Adrenal gland (tissue), 12 donors: ENCODE measurements around the gene SIGLEC9. TPM values are rescaled to one million over a fixed set of nuclear protein-coding genes. Genes with fewer than 3 reads are reported as not detected.

ENCODE experiments used
- DNase-seq, 7 donors: peaks; one replicate each; pipeline ENCODE4 v3.0.0-alpha.2; 2019 to 2020
- H3K27ac ChIP-seq, 5 donors: fragments of 200-600 bp; sonication (generic) in 4 of 5; 1 replicate in 3 of 5; 2 replicates in 2 of 5; pipeline versions ENCODE4 v1.5.1 to v1.8.0; 2016 to 2020; ENCODE audit warnings: mild to moderate bottlenecking in 1 of 5
- H3K27me3 ChIP-seq: fragments of 200-600 bp; 2 replicates; pipeline ENCODE4 v1.8.0; 2021
- H3K36me3 ChIP-seq, 2 donors: fragments of 200-600 bp; replicated peaks in 1 of 2; 1 replicate in 1 of 2; 2 replicates in 1 of 2; pipeline versions ENCODE4 v1.5.1 to v1.8.0; 2018 to 2022
- H3K4me1 ChIP-seq, 2 donors: fragments of 200-600 bp; replicated peaks in 1 of 2; 1 replicate in 1 of 2; 2 replicates in 1 of 2; pipeline versions ENCODE4 v1.5.1 to v1.8.0; 2018 to 2021
- H3K4me3 ChIP-seq, 4 donors: fragments of 200-600 bp; sonication (generic) in 3 of 4; one replicate each; pipeline ENCODE4 v1.5.1; 2016 to 2018
- H3K9me3 ChIP-seq, 3 donors: fragments of 200-600 bp; sonication (generic) in 1 of 3; replicated peaks in 1 of 3; 1 replicate in 2 of 3; 2 replicates in 1 of 3; pipeline versions ENCODE4 v1.5.1 to v1.8.0; 2016 to 2021
- CTCF ChIP-seq, 6 experiments: fragments of 450-650 bp in 4 of 6; fragments of 200-600 bp in 2 of 6; sonication (generic) in 1 of 6; IDR thresholded peaks; 1 replicate in 5 of 6; 2 replicates in 1 of 6; pipeline versions ENCODE4 v1.5.1 to v1.8.0; 2016 to 2021; ENCODE audit warnings: antibody characterized with exemption in 6 of 6, mild to moderate bottlenecking in 2 of 6, moderate library complexity in 1 of 6
- POLR2A ChIP-seq, 2 donors: fragments of 450-650 bp; IDR thresholded peaks; one replicate each; pipeline ENCODE4 v1.6.1; 2017; ENCODE audit warnings: antibody characterized with exemption in 2 of 2, mild to moderate bottlenecking in 2 of 2, moderate library complexity in 1 of 2
- WGBS, 4 donors: extraction: QIAGEN DNeasy Blood & Tissue Kit in 2 of 4; methylation state at CpG; one replicate each; pipeline versions ENCODE4 v1.1.5 to v1.1.7; 2013 to 2017; 5-methylcytosine and 5-hydroxymethylcytosine counted together
- intact Hi-C, 2 donors: fragments of 100-400 bp; cut with DNase I; formaldehyde crosslinking; loops; one replicate each; pipeline versions ENCODE4 v1.14.1 to v1.15.0; 2022 to 2023
- polyA plus RNA-seq, 3 donors: library from polyadenylated mRNA; stranded (reverse); fragments of 200-250 nt in 2 of 3; fragments of 350-450 nt in 1 of 3; fragmentation: Illumina TruSeq in 1 of 3; extraction: RNeasy Lipid Tissue Mini Kit (QIAGEN cat#74804) in 1 of 3; gene quantifications; one replicate each; pipeline ENCODE4 v1.2.3, GENCODE V29; 2013 to 2014
- total RNA-seq, 9 donors: library from RNA; depleted of rRNA in 4 of 9; stranded (reverse); fragments of >200 nt in 4 of 9; fragments of 120-200 nt in 1 of 9; fragmentation: NEBNext Ultra II Directional in 1 of 9; extraction: Animal tissue kit (Norgen Biotek cat#: 25700) in 1 of 9; gene quantifications; one replicate each; pipeline versions ENCODE4 v1.1.0 to v1.2.4, GENCODE V29; 2013 to 2023
- donor health status: healthy with polysubstance abuse.
- donor health status: Bipolar disorder and iron deficiency.
- donor health status: DM: yes; HTN: yes; CAD: no.
- donor health status: DM: no; HTN: no; CAD: no.
- donor health status: DM: no; HTN: no; CAD: no.
- donor health status: DM: yes; HTN: yes; CAD: no.

Gene SIGLEC9
- total and polyA plus RNA-seq, 12 donors: 1.5 to 29.7 (median 9.9) TPM

- H3K4me1 ChIP-seq: no peaks in the 10 kb centered on the region
- H3K27ac ChIP-seq: peak overlapping the region in 4 of 5 donors; percentile 58 to 91 (median 63)
- TF ChIP-seq POLR2A (IDR thresholded peaks at IDR 0.05): no peak
- no peak for TF ChIP-seq CTCF (IDR thresholded peaks at IDR 0.05)
- peak in 3 of 7 donors; percentile 48 to 75 (median 51) for DNase-seq
- no peaks in the 10 kb centered on the region for H3K36me3 ChIP-seq
- intact Hi-C loops: no loop called here
- no peaks in the 10 kb centered on the region for H3K27me3 ChIP-seq
- H3K9me3 ChIP-seq: no peaks in the 10 kb centered on the region
- WGBS, 4 donors: 60 to 74% (median 65%) methylated on average over 6 of the region's 6 CpGs
- no peak overlapping the region for H3K4me3 ChIP-seq
These were observed 1.3 kb upstream of the SIGLEC9 start for GRCh38 chr19:51123381-51123800.

- no peak for DNase-seq
- peak overlapping the region in 3 of 5 donors; percentile 58 to 91 (median 65) for H3K27ac ChIP-seq
- no peak overlapping the region for H3K4me3 ChIP-seq
- intact Hi-C loops: no loop called here
- H3K27me3 ChIP-seq: no peaks in the 10 kb centered on the region
- H3K36me3 ChIP-seq: no peaks in the 10 kb centered on the region
- H3K9me3 ChIP-seq: no peaks in the 10 kb centered on the region
- 55 to 68% (median 64%) methylated on average over 9 of the region's 9 CpGs for WGBS, 4 donors
- TF ChIP-seq POLR2A (IDR thresholded peaks at IDR 0.05) (no peak), CTCF (IDR thresholded peaks at IDR 0.05) (no peak)
- H3K4me1 ChIP-seq: no peaks in the 10 kb centered on the region
These were observed 904 bp upstream of the SIGLEC9 start for GRCh38 chr19:51123802-51124201.

GRCh38 chr19:51124216-51124615 lies 490 bp upstream of the SIGLEC9 start:
- WGBS, 4 donors: 65 to 78% (median 73%) methylated on average over 2 to 9 of the region's 9 CpGs
- Histone ChIP-seq H3K27ac (peak overlapping the region in 4 of 5 donors; percentile 13 to 91 (median 62)), H3K4me3 (no peak overlapping the region), H3K9me3 (no peaks in the 10 kb centered on the region), H3K36me3 (no peaks in the 10 kb centered on the region), H3K27me3 (no peaks in the 10 kb centered on the region), H3K4me1 (no peaks in the 10 kb centered on the region)
- intact Hi-C loops: no loop called here
- TF ChIP-seq POLR2A (IDR thresholded peaks at IDR 0.05): no peak
- no peak for TF ChIP-seq CTCF (IDR thresholded peaks at IDR 0.05)
- no peak for DNase-seq

- DNase-seq: no peak
- Histone ChIP-seq H3K27me3 (no peaks in the 10 kb centered on the region), H3K36me3 (no peaks in the 10 kb centered on the region), H3K4me3 (peak overlapping the region in 1 of 4 donors; percentile 44), H3K9me3 (no peaks in the 10 kb centered on the region), H3K27ac (peak overlapping the region in 4 of 5 donors; percentile 37 to 91 (median 62)), H3K4me1 (no peaks in the 10 kb centered on the region)
- TF ChIP-seq CTCF (IDR thresholded peaks at IDR 0.05): no peak
- no peak for TF ChIP-seq POLR2A (IDR thresholded peaks at IDR 0.05)
- intact Hi-C loops: no loop called here
- 72 to 91% (median 83%) methylated on average over 5 to 16 of the region's 16 CpGs for WGBS, 4 donors
These were observed 842 bp downstream of the SIGLEC9 start for GRCh38 chr19:51125421-51126075.
